Chondrocyte (in vitro differentiated cells): ENCODE results near the gene TLCD3B. TPM values are rescaled to one million over a fixed set of nuclear protein-coding genes. Genes with fewer than 3 reads are reported as not detected.

Experiments used
- DNase-seq: peaks from one replicate; pipeline ENCODE4 v3.0.0; 2021; ENCODE audit warnings: mixed read lengths, low spot score
- H3K27ac Mint-ChIP-seq: one replicate; pipeline ENCODE4 v1.8.0; 2021; ENCODE audit warnings: mild to moderate bottlenecking, moderate library complexity, mixed read lengths; ENCODE audit not compliant: unreplicated experiment
- H3K27me3 Mint-ChIP-seq: 2 replicates; pipeline ENCODE4 v1.8.0; 2021; ENCODE audit warnings: low read depth, mixed read lengths
- H3K36me3 Mint-ChIP-seq: 2 replicates; pipeline ENCODE4 v1.8.0; 2021; ENCODE audit warnings: low read depth, mixed read lengths
- H3K4me1 Mint-ChIP-seq: 2 replicates; pipeline ENCODE4 v1.8.0; 2021; ENCODE audit warnings: low read depth, mild to moderate bottlenecking, mixed read lengths
- H3K4me3 Mint-ChIP-seq: one replicate; pipeline ENCODE4 v1.8.0; 2021; ENCODE audit warnings: mild to moderate bottlenecking, moderate library complexity, mixed read lengths; ENCODE audit not compliant: unreplicated experiment
- H3K9me3 Mint-ChIP-seq: 2 replicates; pipeline ENCODE4 v1.8.0; 2021; ENCODE audit warnings: low read depth, mixed read lengths
- total RNA-seq: library from RNA; stranded (reverse); gene quantifications from 3 replicates; pipeline ENCODE4 v1.2.1, GENCODE V29; 2021
- TF ChIP-seq, protein P1 (sequence below): fragments of 200-600 bp; sonication (generic); IDR thresholded peaks from 2 replicates; pipeline ENCODE4 v1.5.0; 2021; ENCODE audit warnings: antibody characterized with exemption, mild to moderate bottlenecking, moderate library complexity

The TLCD3B gene
- total RNA-seq, 1 donor from 2014 or later, result 0.77 TPM

DNA sequence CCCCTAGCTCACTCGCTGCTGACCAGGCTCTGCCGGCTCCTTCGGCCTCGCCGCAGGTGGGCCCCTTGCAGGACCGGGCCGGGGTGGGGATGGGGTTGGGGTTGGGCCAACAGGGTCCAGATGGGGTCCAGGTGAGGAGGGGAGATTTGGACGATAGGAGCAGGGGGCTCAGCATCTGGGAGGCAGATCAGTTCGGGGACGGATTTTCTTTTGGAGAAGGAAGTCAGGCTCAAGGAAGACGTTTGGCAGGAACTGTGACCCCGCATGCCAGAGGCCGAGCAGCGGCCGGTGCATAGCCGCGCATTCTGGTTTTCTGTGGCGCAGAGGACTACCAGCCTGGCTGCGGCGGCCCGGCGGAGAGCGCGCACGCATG, 33.6 kb upstream of the TLCD3B start:
- H3K9me3 Mint-ChIP-seq, result no peaks in the 10 kb centered on the region
- no peak for DNase-seq
- H3K27ac Mint-ChIP-seq, result peak overlapping the region; percentile 98
- peaks cover 25% of the 10 kb centered on the region for H3K36me3 Mint-ChIP-seq
- TF ChIP-seq, protein P1, sequence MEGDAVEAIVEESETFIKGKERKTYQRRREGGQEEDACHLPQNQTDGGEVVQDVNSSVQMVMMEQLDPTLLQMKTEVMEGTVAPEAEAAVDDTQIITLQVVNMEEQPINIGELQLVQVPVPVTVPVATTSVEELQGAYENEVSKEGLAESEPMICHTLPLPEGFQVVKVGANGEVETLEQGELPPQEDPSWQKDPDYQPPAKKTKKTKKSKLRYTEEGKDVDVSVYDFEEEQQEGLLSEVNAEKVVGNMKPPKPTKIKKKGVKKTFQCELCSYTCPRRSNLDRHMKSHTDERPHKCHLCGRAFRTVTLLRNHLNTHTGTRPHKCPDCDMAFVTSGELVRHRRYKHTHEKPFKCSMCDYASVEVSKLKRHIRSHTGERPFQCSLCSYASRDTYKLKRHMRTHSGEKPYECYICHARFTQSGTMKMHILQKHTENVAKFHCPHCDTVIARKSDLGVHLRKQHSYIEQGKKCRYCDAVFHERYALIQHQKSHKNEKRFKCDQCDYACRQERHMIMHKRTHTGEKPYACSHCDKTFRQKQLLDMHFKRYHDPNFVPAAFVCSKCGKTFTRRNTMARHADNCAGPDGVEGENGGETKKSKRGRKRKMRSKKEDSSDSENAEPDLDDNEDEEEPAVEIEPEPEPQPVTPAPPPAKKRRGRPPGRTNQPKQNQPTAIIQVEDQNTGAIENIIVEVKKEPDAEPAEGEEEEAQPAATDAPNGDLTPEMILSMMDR, result no peak
- H3K4me3 Mint-ChIP-seq, result peak overlapping the region; percentile 93
- peaks cover 42% of the 10 kb centered on the region for H3K4me1 Mint-ChIP-seq
- no peaks in the 10 kb centered on the region for H3K27me3 Mint-ChIP-seq

DNA sequence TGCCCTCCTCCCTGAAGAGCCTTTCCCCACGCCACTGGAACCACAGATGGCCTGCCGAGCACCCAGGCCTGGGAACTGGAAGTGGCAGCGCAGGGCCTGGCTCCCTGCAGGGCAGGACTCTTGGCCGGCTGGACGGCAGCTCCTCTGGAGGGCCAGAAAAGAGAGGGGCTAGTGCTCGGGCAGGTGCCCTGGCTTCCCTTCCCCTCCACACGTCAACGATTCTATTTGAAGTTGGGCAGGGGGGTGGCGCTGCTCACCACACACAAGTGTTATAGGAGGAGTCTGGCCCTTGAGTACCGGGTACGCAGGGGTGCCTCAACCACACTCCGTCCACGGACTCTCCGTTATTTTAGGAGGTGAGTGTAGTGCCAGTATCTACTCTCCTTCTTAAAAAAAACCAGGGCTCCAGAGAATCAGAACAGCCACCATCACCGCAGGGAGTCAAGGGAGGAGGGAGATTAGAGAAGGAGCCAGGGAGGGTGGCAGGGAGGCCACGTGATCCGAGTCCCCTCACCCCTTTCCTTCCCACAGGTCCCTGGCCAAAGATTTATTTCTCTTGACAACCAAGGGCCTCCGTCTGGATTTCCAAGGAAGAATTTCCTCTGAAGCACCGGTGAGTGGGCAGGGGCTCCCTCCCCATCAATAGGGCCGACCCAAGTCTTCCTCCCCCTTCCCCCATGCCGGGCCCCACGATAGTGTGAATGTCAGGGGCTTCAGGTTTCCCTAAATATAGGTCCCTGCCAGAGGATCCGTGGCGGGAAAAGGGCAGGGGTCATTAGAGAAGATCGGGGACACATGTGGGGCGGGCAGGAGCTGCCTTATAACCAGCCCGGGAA, 33.0 kb upstream of the TLCD3B start:
- Mint-ChIP-seq H3K27me3 (no peaks in the 10 kb centered on the region), H3K4me1 (peaks cover 35% of the 10 kb centered on the region), H3K4me3 (peak overlapping the region; percentile 93), H3K9me3 (no peaks in the 10 kb centered on the region), H3K36me3 (peaks cover 21% of the 10 kb centered on the region), H3K27ac (peak overlapping the region; percentile 98)
- TF ChIP-seq, protein P1, result peak; percentile 62
- DNase-seq, result no peak

DNA sequence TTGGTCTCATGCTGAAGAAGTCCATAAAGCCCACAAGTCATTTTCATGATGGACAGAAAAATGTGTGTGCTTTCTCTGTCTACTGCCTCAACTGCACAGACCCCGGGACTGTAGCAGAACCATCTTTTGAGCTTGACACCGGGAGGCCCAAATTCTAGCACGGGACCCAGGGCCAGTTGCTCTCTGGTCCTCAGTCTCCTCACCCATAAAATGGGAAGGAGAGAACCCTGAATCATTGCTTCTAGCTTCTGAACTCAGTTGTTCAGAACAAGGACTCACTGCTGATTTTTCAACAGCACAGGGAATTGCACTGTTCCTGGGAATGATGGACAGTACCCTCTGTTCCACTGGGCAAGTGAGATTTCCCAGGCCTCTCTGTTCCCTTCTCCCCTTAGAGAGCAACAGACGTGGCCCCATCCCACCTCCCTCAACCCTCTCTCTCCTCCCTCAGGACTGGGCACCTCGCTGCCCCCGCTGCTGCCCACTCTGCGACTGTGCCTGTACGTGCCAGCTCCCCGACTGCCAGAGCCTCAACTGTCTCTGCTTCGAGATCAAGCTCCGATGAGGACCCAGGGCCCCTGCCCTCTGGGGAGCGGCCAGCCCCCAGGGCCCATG, 32.3 kb upstream of the TLCD3B start:
- Mint-ChIP-seq H3K27ac (peak overlapping the region; percentile 98), H3K9me3 (no peaks in the 10 kb centered on the region), H3K36me3 (peaks cover 17% of the 10 kb centered on the region), H3K4me1 (peaks cover 28% of the 10 kb centered on the region), H3K27me3 (no peaks in the 10 kb centered on the region), H3K4me3 (peak overlapping the region; percentile 93)
- DNase-seq, result no peak
- TF ChIP-seq, protein P1, result no peak

DNA sequence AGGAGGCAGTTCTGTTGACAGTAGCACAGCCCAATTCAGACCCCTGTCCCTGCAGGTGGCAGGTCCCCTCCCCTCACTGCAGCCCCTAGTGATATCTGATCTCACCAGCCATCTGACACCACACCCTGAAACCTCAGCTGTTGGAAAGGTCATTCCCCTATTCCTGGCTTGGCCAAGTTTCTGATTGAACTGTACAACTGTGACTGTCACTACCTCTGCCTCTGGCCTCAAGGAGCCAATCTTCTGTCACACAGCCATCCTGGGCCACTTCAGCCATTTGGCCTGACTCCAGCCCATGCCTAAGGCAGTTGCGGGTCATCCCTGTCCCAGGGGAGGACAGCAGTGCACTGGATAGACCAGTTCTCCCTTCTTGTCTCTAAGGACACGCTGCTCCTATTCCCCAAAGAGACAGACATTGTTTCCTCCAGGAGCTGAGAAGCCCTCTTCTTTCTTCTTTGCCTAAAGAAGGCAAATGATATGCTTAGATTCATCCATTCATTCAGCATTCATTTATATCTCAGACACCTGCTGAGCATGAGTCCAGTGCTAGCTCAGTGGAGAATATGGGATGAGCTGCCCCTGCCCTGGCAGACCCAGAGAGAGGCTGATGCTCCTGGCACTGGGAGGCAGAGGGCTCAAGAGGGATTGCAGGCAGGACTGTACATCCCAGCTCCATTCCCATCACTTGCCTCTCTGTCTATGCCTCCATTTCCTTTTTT, 29.9 kb upstream of the TLCD3B start:
- no peaks in the 10 kb centered on the region for H3K27me3 Mint-ChIP-seq
- H3K9me3 Mint-ChIP-seq, result no peaks in the 10 kb centered on the region
- DNase-seq, result no peak
- H3K4me3 Mint-ChIP-seq, result no peak overlapping the region
- H3K4me1 Mint-ChIP-seq, result peaks cover 14% of the 10 kb centered on the region
- H3K27ac Mint-ChIP-seq, result no peak overlapping the region
- TF ChIP-seq, protein P1, result no peak
- H3K36me3 Mint-ChIP-seq, result peaks cover 2% of the 10 kb centered on the region

DNA sequence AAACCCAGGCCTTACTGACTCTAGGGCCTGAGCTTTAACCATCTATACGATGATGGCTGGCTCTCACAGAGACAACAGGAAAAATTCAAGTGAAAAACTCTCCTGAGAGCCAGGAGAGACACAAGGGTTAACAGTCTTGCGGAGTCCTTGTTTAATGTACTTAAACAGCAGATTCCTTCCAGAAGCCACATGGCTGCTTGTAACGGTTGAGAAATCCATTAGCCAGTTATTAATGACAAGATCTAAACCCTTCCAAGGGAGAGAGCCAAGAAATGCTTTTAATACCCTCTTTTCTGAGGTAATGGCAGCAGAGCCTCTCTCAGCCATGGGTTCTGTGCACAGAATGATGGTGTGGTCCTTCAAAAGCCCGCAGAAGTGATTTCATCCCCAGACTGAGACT, 29.3 kb upstream of the TLCD3B start:
- TF ChIP-seq, protein P1, result no peak
- Mint-ChIP-seq H3K27ac (no peak overlapping the region), H3K27me3 (no peaks in the 10 kb centered on the region), H3K9me3 (no peaks in the 10 kb centered on the region), H3K4me3 (no peak overlapping the region), H3K36me3 (peaks cover 2% of the 10 kb centered on the region), H3K4me1 (peaks cover 14% of the 10 kb centered on the region)
- DNase-seq, result no peak
